ENCODE data around the gene COMMD8. TPM values are rescaled to one million over a fixed set of nuclear protein-coding genes. Genes with fewer than 3 reads are reported as not detected.

The COMMD8 gene
- 35.7 and 39.3 TPM in 2 replicates for total RNA-seq

GRCh38 chr4:47463235-47463956, at the start of gene COMMD8:
Gene COMMD8 (minus strand): TSS chr4:47463702. CDS start chr4:47463651, 51 bp downstream.

GRCh38 chr4:47485047-47485692, 21.7 kb upstream of the COMMD8 start, which contains the start of gene ATP10D:
Gene ATP10D (plus strand): TSS chr4:47485275. CDS start chr4:47512541, 27,266 bp downstream.

Other genes starting within 250 kb of the COMMD8 start
- gene ATP10D, start 21.6 kb upstream of the COMMD8 start, total RNA-seq: 42.5 and 45.9 TPM in 2 replicates